GM21786 (cell line): ENCODE data around the gene C4orf36.

Source experiments
- ATAC-seq: cut with Tn5 transposase; IDR thresholded peaks from one replicate; pipeline ENCODE4 v1.9.1; 2021; ENCODE audit not compliant: unreplicated experiment

The C4orf36 gene

DNA sequence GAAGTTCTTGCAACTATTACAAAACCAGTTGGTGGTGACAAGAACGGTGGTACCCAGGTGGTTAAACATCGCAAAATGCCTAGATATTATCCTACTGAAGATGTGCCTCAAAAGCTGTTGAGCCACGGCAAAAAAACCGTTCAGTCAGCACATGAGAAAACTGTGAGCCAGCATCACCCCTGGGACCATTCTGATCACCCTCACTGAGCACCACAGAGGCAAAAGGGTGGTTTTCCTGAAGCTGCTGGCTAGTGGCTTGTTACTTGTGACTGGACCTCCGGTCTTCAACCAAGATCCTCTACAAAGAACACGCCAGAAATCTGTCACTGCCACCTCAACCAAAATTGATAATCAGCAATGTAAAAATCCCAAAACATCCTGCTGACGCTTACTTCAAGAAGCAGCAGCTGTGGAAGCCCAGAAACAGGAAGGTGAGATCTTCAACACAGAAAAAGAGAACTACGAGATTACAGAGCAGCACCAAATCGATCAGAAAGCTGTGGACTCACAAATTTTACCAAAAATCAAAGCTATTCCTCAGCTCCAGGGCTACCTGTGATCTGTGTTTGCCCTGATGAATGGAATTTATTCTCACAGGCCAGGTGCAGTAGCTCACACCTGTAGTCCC, 21.7 kb downstream of the C4orf36 start:
- no peak for ATAC-seq

DNA sequence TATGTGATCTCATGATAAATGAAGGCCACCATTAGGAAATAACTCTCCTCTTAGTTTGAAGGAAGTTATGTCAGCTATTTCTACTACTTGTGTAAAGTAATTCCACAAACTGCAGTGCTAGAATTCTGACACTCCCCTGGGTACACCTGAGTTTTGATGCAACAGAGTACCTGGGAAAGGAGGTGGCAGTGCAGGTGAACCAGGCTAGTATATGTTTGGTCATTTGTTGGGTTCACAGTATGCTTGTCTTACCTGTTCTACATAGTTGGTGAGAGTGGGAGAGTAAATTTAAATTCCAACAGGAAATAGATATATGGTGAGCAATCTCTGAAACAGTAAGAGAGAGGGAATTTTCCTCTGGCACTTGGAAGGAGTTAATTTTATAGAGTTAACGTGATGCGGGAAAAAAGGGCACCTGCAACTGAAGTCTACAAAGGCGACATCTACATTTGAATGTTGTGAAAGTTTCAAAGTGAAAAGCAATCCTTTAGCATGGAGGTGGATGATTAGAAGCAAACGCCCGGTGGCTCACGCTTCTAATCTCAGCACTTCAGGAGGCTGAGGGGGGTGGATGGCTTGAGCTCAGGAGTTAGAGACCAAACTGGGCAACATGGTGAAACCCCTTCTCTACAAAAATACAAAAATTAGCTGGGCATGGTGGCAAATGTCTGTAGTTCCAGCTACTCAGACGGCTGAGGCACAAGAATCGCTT, 34.7 kb downstream of the C4orf36 start:
- ATAC-seq = no peak

DNA sequence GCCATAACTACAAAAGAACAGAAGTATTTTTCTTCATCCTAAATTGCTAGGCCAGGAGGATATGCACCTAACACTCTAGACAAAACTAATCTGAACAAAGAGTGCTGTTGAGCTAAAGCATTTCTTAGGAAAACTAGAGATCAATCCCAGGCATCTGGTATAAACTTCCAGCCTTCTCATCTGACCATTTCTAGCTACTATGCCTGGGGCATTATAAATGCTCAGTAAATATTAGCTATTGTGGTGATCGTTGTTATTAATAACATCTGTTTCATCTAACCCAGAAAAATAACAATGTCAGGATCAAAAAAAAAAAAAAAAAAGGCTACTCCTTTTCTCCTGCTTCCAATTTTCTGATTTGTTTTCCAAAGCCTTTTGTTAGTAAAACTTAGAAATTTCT, 35.3 kb downstream of the C4orf36 start:
- ATAC-seq = no peak

DNA sequence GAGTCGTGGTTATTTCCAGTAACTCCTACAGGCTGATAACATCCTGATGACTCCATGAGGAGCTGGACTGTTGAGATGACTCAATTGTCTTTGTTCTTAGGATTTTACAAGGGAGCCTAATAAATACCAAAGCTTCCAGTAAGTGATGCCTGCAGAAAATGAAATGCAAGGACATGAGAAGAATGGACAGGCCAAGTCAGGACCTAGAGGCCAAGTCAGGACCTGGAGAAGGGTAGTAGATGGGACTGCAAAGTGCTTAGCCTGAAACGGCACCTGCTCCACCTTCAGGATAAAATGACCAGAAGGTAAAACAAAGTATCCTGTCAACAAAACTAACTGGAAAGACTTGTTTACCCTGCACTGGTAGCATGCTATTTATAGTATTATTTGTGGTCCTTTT, 36.6 kb downstream of the C4orf36 start:
- no peak for ATAC-seq

DNA sequence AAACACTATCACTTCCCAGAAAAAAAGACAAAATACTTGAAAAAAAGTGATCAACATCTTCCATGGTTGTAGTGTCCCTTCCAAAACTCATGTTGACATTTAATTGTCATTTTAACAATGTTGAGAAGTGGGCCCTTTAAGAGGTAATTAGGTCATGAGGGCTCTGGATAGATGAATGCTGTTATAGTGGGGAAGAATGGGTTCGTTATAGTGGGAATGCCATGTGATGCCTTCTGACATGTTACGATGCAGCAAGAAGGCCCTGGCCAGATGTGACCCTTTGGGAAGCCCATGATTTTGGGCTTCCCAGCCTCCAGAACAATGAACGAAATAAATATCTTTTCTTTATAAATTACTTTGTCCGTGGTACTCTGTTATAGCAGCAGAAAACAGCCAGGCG, 39.0 kb downstream of the C4orf36 start:
- ATAC-seq = no peak

DNA sequence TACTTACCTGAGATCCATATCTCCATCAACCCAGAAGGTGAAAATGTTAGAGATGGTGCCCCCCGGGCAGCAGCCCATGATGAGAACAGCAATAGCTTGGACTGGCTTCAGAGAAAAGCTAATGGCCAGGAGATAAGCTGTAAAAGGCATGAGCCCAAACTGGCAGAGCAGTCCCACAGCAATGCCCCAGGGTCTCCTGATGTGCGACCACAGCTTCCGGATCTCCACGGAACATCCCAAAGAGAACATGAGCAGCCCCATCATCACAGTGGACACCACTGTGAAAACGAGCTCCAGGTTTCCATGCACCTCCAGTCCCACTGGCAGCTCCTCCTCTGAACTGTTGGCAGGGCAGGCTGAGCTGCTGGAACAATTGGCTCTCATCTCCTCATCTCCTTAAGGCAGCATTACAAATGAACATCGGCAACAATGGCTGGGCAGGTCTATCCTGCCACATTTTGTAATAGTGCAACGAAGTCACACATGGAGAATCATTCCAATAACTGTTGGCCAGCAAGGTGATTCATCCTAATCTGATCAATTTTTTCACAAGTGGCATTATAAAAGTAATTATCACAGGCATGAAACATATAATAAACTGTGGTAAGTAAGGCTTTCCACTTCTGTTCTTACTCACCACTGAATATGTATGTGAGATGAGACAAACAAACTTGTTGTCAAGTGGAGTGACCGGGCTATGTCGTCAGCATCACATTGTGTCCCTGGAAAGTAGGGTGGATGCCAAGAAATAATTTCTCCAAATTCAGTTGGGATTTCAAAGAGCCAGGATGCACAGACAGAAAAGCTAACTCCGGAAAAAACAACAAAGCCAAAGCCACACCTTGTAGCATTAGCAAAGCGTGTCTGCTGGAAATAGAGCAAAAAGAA, 43.2 kb downstream of the C4orf36 start, which contains the start of gene SLC10A6:
Gene SLC10A6, minus strand, starts transcription at position 653 of the 888 bp plus-strand sequence. Its CDS starts 269 bp downstream, at position 384.
- no peak for ATAC-seq

DNA sequence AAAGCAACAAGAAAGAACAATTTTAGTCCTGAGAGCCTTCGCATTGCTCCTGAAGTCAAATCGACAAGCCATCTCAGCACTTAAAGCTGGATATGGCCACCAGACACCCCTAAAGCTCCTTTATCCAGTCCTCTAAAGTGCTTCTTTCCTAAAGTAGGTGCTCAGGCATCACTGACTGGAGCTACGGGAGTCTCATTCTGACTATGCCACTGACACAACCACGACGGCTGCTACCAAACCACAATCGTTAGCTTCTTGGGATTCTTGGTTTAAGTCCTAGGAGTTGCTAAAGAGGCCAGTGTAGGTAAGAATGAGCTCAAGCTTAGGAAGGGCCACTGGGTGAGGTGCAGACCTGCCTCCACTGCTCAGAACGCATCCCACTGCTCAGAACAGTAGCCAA, 44.1 kb downstream of the C4orf36 start:
- no peak for ATAC-seq

DNA sequence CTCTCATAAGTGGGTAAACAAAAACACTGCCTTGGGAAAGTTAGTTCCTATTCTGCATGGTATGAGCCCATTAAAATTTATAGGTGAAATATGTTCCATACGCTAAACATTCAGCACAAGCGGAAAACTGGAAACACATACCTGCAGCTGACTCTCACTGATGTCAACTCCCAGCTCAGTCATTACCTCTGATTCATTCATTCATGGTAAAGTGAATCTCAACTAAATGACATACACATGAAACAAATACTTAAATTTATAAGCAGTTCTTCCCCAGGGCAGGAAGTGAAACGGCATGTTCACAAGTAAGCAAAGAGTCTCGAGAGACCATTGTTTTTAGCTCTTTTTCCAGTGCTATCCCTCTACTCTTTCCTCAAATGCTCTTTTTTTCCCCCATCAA, 44.7 kb downstream of the C4orf36 start:
- no peak for ATAC-seq

DNA sequence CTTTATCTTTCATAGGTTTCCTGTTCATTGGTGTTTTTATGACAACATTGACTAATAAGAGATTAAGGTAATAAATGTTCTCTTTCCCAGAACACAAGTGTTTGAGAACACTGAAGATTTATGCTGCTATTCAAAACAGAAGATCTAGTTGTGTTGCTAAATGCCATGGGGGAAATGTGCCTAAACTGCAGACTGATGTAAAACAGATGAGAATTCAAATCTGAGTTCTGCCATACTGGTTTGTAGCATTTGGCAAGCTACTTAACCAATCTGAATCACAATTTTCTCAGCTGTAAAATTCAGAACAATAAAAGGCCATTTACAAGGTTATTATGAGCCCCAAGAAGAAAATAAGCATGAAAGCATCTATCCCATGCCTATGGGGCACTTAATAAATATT, 45.3 kb downstream of the C4orf36 start:
- ATAC-seq = no peak

DNA sequence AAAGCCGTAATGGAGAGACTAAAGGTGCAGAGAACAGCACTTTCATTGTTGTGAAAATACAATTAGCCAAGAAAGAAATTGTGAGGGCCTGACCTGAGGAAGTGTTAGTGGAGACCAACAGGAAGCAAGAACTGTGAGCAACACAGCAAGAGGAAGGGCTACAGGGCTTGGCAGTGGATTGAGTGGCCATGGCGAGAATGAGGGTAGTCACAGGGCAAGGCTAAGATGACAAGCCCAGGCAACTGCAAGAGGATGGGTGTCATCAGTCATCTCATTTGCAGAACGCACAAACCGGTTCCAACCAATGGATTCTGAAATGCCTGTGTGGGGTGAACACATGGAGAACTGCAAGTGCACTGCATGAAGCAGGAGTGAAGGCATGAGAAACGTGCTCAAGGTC, 46.6 kb downstream of the C4orf36 start:
- ATAC-seq = no peak

DNA sequence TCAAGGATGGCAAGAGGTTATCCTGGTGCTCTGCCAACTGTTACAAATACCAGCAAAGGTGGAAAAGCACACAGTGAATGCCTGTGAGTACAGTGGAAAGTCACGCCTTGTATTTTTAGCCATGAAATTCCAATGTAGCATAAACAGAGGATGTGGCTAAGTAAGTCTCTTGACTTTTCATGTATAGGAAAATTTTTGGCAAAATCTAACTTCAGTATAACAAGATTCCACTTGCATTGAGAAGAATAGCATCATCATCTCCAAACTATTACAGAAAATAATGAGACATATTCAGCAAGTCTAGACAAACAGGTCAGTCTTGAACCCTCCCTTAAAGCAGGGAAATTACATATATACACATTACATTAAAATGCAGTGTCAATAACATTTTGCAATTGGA, 50.9 kb downstream of the C4orf36 start:
- ATAC-seq = no peak

DNA sequence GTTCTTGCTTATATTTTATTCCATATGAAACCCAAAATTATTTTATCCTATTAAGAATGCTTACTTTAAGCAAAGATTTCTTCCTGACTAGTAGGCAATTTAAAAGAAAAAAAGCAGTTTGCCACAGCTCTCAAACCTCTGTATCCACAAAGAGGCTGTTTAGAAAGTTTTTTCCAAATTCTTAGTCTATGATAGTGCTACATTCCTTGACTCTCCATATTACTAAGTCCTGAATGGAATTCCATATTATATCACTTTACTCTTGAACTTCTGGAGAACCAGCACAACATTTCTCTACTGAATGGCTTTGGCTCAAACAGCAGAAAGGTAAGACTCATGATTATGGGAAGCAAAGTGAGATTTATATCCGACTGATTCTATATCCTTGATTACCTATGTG, 51.4 kb downstream of the C4orf36 start:
- no peak for ATAC-seq

DNA sequence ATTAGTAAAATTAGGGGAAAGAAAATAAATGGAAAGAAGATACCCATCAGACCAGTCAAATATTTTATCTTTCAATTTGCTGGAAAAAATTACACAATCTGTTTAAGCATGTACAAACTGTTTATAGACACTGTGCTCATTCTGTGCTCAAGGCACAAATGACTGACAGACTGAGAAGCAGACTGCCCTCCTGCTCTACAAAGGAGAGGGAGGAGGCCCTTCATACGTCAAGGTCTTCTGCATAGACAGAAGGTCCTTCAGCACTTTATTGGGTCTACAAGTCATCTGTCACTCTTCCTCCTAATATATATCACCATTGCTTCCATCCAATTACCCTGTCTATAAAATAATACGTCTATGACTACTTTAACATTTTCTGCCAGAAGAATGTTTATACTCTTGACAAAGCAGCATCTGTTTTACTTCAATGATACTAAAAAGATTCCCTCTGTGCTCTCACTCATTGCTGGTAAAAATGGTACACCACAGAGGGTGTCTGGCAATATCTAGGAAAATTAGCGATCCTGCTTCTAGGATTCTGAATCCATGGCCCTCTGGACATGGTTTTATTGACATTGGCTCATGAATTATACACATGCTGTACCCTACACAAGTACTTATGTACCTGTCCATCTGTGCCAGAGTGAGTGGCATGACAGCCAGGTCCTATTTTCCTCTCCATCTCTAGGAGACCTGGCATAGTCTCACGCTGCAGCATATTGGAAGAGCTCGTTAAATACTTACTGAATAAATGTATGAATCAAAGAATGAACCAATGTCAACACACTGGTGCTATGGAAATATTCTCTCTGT, 54.3 kb downstream of the C4orf36 start:
- ATAC-seq = no peak

DNA sequence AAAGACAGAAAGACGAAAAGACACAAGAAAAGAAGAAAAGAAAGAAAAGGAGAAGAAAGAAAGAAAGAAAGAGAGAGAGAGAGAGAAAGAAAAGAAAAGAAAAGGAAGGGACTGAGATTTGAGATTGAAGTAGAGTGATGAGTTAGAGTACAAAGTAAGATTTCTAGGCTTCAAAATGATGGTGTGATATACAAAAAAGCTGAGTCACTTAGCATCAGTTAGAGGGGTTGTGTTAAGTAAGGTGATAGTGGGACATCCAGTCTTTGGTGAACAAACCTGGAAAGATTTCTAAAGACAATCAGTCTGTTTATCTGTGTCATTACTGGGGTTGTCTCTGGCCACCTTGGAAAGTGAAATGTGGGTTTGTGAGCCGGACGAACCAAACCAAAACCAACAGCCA, 56.5 kb downstream of the C4orf36 start:
- no peak for ATAC-seq

DNA sequence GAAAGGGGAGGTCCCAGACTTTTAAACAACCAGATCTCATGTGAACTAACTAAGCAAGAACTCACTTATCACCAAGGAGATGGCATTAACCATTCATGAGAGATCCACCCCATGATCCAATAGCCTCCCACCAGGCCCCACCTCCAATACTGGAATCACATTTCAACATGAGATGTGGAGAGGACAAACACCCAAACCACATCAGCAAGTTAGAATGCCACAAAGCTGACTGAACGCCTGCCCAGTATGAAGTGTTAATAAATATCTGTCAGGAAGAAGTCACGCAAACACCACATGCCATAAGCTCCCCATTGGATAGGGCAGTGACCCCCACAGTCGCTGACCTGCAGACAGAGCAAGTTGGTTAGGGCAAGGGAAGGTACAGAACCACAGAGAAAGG, 57.3 kb downstream of the C4orf36 start:
- ATAC-seq = no peak

DNA sequence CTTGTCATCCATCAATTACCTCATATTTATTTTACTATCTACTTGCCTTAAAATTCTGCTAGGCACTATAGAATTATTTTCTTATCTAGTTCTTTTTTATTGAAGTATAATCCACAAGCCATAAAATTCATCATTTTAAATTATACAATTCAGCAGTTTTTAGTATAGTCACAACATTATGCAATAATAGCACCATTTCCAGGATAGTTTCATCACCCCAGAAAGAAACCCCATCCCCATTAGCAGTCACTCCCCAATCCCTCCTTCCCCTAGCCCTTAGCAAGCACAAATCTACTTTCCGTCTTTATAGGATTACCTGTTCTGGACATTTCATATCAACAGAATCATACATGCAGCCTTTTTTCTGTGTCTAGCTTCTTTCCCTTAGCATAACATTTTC, 58.6 kb downstream of the C4orf36 start:
- ATAC-seq = no peak

DNA sequence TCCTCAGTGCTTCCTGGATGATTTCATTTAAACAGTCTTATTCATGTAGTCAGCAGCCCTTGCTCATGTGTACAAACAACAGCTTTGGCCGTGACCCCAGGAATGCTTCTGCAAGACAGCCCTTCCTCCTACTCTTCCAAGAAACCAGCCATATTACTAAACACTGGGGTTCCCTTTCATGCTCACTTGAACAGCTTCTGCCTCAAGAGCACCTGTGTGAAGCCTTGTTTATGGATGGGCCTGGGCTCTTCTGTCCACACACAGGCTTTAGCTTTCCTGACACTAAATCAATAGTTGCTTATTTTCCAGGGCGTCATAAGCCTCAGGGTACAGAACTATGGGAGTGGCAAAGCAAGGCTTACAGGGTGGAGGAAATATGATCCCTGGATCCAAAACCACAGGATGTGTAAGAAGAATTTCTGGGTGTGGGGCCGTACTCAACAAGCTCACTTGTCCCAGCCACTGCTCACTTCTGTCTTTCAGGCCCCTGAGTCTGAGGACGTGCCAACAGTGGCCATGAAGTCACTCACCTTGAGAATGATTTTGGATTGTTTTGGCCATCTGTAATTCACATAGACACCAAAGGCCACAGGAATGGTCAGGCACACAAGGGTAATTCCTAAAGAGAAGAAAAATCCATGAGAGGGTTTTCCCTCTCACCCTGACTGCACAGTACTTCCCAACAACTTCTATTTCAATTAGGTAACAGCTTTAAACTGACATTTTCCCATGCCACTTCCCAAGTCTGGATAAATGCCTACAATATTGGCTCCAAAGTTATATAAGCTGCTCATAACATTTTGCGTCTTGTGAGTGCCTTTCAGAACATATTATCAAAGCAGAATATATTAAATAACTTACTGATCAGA, 60.7 kb downstream of the C4orf36 start:
- no peak for ATAC-seq
